Measurements from ENCODE around the gene GADD45A.

DNA sequence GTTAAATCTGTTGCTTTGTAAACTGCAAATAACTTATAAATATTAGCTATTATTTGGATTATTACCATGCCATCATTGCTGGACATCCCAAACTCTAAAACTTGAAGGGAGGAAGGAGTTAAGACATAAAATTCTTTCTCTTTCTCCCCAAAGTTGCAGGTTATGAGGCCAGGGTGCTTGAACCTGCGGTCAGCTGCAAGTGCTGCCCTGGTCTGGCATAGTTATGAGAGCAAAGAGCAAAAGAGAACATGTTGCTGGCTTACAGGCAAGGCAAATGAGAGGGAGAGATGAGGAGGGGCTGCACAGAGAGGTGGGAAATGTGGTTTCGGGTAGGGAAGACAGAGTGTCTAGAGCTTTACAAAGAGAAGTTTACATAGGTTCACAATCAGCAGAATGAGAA, 30.8 kb downstream of the GADD45A start:
- TF ChIP-seq, protein P1, sequence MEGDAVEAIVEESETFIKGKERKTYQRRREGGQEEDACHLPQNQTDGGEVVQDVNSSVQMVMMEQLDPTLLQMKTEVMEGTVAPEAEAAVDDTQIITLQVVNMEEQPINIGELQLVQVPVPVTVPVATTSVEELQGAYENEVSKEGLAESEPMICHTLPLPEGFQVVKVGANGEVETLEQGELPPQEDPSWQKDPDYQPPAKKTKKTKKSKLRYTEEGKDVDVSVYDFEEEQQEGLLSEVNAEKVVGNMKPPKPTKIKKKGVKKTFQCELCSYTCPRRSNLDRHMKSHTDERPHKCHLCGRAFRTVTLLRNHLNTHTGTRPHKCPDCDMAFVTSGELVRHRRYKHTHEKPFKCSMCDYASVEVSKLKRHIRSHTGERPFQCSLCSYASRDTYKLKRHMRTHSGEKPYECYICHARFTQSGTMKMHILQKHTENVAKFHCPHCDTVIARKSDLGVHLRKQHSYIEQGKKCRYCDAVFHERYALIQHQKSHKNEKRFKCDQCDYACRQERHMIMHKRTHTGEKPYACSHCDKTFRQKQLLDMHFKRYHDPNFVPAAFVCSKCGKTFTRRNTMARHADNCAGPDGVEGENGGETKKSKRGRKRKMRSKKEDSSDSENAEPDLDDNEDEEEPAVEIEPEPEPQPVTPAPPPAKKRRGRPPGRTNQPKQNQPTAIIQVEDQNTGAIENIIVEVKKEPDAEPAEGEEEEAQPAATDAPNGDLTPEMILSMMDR (IDR thresholded peaks at IDR 0.05) = no peak
- TF ChIP-seq POLR2A (IDR thresholded peaks at IDR 0.05) = no peak
- TF ChIP-seq EP300 (IDR thresholded peaks at IDR 0.05) = no peak
- TF ChIP-seq POLR2AphosphoS5 (IDR thresholded peaks at IDR 0.05) = no peak

All from sigmoid colon (tissue), 4 donors.